ENCODE results near the gene RAB4B. TPM values are rescaled to one million over a fixed set of nuclear protein-coding genes. Genes with fewer than 3 reads are reported as not detected.

RAB4B gene
- total RNA-seq, 1 donor, result 13.4 TPM

GRCh38 chr19:40774916-40775631 lies 3.0 kb upstream of the RAB4B start, which contains the start of gene MIA:
Gene MIA, plus strand, starts transcription at chr19:40775521. Its CDS starts 22 bp downstream, at chr19:40775543.
- TF ChIP-seq CTCF (IDR thresholded peaks at IDR 0.05; ENCODE audit: insufficient read depth, low read depth, low read length), result no peak
- H3K4me3 ChIP-seq (ENCODE audit: low read depth, low read length), result no peak within 1 kb of the TSS
- DNase-seq (ENCODE audit: low read depth), result no peak

DNA sequence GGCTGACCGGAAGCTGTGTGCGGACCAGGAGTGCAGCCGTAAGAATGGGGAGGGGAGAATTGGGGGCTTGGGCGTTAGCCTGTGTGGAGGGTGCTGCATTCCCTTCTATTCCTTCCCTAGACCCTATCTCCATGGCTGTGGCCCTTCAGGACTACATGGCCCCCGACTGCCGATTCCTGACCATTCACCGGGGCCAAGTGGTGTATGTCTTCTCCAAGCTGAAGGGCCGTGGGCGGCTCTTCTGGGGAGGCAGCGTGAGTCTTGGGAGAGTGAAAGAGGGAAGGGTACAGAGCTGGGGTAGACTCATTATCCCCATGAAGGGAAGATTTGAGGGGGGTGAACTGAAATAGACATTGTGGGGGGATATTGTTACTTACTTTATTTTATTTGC lies 2.4 kb upstream of the RAB4B start:
- TF ChIP-seq CTCF (IDR thresholded peaks at IDR 0.05; ENCODE audit: insufficient read depth, low read depth, low read length), result no peak
- no peak overlapping the region for H3K4me3 ChIP-seq (ENCODE audit: low read depth, low read length)
- no peak for DNase-seq (ENCODE audit: low read depth)

DNA sequence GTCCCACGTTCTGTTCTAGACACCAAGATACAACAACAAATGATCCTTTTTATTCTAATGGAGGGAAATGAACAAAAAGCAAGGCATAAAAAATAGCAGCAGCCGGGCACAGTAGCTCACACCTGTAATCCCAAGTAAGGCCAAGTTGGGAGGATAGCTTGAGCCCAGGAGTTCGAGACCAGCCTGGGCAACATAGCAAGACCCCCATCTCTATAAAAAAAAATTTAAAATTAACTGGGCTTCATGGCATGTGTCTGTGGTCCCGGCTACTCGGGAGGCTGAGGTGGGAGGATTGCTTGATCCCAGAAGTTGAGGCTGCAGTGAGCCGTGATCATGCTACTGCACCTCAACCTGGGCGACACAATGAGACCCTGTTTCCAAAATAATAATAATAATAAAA lies 1.7 kb upstream of the RAB4B start:
- H3K4me3 ChIP-seq (ENCODE audit: low read depth, low read length), result no peak overlapping the region
- no peak for DNase-seq (ENCODE audit: low read depth)
- no peak for TF ChIP-seq CTCF (IDR thresholded peaks at IDR 0.05; ENCODE audit: insufficient read depth, low read depth, low read length)

- no peak for TF ChIP-seq CTCF (IDR thresholded peaks at IDR 0.05; ENCODE audit: insufficient read depth, low read depth, low read length)
Measured at GRCh38 chr19:40776932-40777644, 959 bp upstream of the RAB4B start.

DNA sequence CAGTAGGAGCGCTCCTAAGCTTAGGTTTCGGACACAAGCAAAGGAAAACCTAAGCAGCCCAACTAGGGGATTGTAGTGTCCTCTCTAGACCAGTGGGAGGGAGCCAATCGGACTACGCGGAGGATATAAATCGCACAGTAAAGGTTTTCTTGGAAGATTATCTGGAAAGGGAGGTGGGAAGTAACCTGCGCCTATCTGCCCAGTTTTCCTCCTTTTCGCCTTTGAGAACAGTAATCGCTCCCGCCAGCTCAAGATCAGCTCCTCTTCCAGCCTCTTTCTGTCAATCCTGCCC lies 456 bp upstream of the RAB4B start:
- H3K4me3 ChIP-seq (ENCODE audit: low read depth, low read length), result peak overlapping the region; percentile 65
- no peak for DNase-seq (ENCODE audit: low read depth)
- TF ChIP-seq CTCF (IDR thresholded peaks at IDR 0.05; ENCODE audit: insufficient read depth, low read depth, low read length), result no peak

More at GRCh38 chr19:40776932-40777644, 959 bp upstream of the RAB4B start:
- H3K4me3 ChIP-seq (ENCODE audit: low read depth, low read length), result peak overlapping the region; percentile 65
- peak; percentile 95 for DNase-seq (ENCODE audit: low read depth)

GRCh38 chr19:40778706-40779284 lies 748 bp downstream of the RAB4B start:
- no peak for TF ChIP-seq CTCF (IDR thresholded peaks at IDR 0.05; ENCODE audit: insufficient read depth, low read depth, low read length)
- peak overlapping the region; percentile 83 for H3K4me3 ChIP-seq (ENCODE audit: low read depth, low read length)
- DNase-seq (ENCODE audit: low read depth), result peak; percentile 42
